ENCODE results near the gene FHOD3. TPM values are rescaled to one million over a fixed set of nuclear protein-coding genes. Genes with fewer than 3 reads are reported as not detected.

The FHOD3 gene
- total RNA-seq, 2 donors from 2014 or later, result 2.8 to 3.1 TPM

DNA sequence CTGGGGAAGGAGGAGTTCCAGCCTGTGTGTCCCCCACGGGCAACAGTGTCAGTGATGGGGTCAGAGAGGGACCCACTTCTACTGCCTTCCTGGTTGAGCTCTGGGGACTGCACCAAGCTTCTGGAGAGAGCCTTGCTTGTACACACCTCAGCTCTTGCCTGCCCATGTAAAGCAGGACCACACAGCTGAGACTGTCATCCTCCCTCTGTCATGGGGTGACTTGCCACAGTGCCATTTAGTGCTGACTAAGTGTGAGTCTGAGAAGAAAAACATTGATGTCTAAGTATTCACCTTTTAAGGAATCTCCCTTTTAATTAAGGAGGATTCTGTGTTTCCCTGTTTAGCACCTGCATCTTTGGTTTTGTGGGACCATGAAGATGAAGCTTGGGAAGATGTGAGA is 159.1 kb downstream of the FHOD3 start:
- TF ChIP-seq, protein P1, sequence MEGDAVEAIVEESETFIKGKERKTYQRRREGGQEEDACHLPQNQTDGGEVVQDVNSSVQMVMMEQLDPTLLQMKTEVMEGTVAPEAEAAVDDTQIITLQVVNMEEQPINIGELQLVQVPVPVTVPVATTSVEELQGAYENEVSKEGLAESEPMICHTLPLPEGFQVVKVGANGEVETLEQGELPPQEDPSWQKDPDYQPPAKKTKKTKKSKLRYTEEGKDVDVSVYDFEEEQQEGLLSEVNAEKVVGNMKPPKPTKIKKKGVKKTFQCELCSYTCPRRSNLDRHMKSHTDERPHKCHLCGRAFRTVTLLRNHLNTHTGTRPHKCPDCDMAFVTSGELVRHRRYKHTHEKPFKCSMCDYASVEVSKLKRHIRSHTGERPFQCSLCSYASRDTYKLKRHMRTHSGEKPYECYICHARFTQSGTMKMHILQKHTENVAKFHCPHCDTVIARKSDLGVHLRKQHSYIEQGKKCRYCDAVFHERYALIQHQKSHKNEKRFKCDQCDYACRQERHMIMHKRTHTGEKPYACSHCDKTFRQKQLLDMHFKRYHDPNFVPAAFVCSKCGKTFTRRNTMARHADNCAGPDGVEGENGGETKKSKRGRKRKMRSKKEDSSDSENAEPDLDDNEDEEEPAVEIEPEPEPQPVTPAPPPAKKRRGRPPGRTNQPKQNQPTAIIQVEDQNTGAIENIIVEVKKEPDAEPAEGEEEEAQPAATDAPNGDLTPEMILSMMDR (conservative IDR thresholded peaks at IDR 0.05), result no peak
- Histone ChIP-seq H3K27ac (ENCODE audit: low read depth, low read length) (no peak overlapping the region), H3K9ac (ENCODE audit: extremely low read depth, low read length, poor library complexity, severe bottlenecking) (no peak overlapping the region), H3K27me3 (ENCODE audit: control insufficient read depth, insufficient read depth, low read length, poor library complexity, severe bottlenecking) (no peaks in the 10 kb centered on the region), H3K4me1 (ENCODE audit: control insufficient read depth, insufficient read depth, low read length) (peaks cover 21% of the 10 kb centered on the region), H3K9me3 (ENCODE audit: control insufficient read depth, low read length) (no peaks in the 10 kb centered on the region), H3K4me3 (ENCODE audit: low read length) (no peak overlapping the region), H3K36me3 (ENCODE audit: control insufficient read depth, insufficient read depth, low read length) (no peaks in the 10 kb centered on the region)
- H3K27ac Mint-ChIP-seq, result no peak overlapping the region
- no peak for DNase-seq
- H3K27me3 Mint-ChIP-seq (ENCODE audit: insufficient read depth), result no peaks in the 10 kb centered on the region
- H3K4me1 Mint-ChIP-seq, result peaks cover 26% of the 10 kb centered on the region
- H3K4me3 Mint-ChIP-seq, result no peak overlapping the region
- H3K36me3 Mint-ChIP-seq (ENCODE audit: low read depth), result no peaks in the 10 kb centered on the region
- WGBS, 2 experiments (ENCODE audit: insufficient coverage in 1 of 2, insufficient read length in 1 of 2), result 81% methylated on average over 1 of the region's 1 CpG; no CpG with 5 or more reads in 1 of the 2 experiments
- no peaks in the 10 kb centered on the region for H3K9me3 Mint-ChIP-seq

DNA sequence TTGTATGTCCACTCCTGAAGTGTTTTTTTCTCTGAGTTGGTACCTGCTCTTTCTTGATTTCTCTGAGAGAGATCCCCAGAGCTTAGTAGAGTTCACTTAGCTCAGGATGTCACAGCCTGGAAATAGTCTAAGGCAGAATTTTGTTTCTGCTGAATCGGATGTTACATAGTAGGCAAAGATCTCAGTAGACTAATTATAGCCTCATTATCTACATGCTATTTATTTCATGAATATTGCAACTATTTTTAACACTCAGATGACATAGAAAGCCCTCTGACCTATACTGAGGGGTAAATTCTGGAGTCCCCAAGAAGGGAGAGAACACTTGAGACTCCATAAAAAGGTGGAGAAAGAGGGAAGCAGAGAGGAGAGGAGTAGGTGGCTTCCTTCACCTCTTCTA is 160.2 kb downstream of the FHOD3 start:
- H3K9ac ChIP-seq (ENCODE audit: extremely low read depth, low read length, poor library complexity, severe bottlenecking), result no peak overlapping the region
- Mint-ChIP-seq H3K4me1 (peaks cover 26% of the 10 kb centered on the region), H3K4me3 (no peak overlapping the region), H3K36me3 (ENCODE audit: low read depth) (no peaks in the 10 kb centered on the region), H3K27ac (no peak overlapping the region), H3K27me3 (ENCODE audit: insufficient read depth) (no peaks in the 10 kb centered on the region), H3K9me3 (no peaks in the 10 kb centered on the region)
- H3K9me3 ChIP-seq (ENCODE audit: control insufficient read depth, low read length), result no peaks in the 10 kb centered on the region
- peaks cover 21% of the 10 kb centered on the region for H3K4me1 ChIP-seq (ENCODE audit: control insufficient read depth, insufficient read depth, low read length)
- H3K27ac ChIP-seq (ENCODE audit: low read depth, low read length), result no peak overlapping the region
- WGBS, 2 experiments (ENCODE audit: insufficient coverage in 1 of 2, insufficient read length in 1 of 2), result 100% methylated on average over 1 of the region's 1 CpG; no CpG with 5 or more reads in 1 of the 2 experiments
- H3K36me3 ChIP-seq (ENCODE audit: control insufficient read depth, insufficient read depth, low read length), result no peaks in the 10 kb centered on the region
- no peaks in the 10 kb centered on the region for H3K27me3 ChIP-seq (ENCODE audit: control insufficient read depth, insufficient read depth, low read length, poor library complexity, severe bottlenecking)
- DNase-seq, result no peak
- no peak overlapping the region for H3K4me3 ChIP-seq (ENCODE audit: low read length)
- TF ChIP-seq, protein P1 (conservative IDR thresholded peaks at IDR 0.05), result no peak

DNA sequence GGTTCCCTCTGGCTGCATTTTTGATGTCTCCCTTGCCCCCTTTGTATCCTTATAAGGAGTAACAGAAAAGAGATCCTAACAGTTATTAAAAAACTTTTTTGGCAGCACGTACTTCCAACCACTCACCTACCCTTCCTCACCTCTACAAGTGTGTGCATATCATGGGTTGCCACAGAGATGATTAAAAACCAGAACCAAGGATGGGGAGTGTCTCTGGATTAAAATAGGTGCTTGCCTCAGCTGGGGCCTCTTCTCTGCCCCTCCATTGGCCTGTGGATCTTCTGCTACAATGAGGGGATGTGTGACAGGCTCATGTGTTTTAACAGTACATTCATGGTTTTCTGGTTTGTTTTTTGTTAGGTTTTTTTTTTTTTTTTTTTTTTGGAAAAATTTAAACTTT is 160.8 kb downstream of the FHOD3 start:
- TF ChIP-seq, protein P1 (conservative IDR thresholded peaks at IDR 0.05), result no peak
- Mint-ChIP-seq H3K27ac (no peak overlapping the region), H3K4me1 (peaks cover 26% of the 10 kb centered on the region), H3K4me3 (no peak overlapping the region), H3K36me3 (ENCODE audit: low read depth) (no peaks in the 10 kb centered on the region), H3K9me3 (no peaks in the 10 kb centered on the region), H3K27me3 (ENCODE audit: insufficient read depth) (no peaks in the 10 kb centered on the region)
- H3K9ac ChIP-seq (ENCODE audit: extremely low read depth, low read length, poor library complexity, severe bottlenecking), result no peak overlapping the region
- no peaks in the 10 kb centered on the region for H3K27me3 ChIP-seq (ENCODE audit: control insufficient read depth, insufficient read depth, low read length, poor library complexity, severe bottlenecking)
- WGBS, 2 experiments (ENCODE audit: insufficient coverage in 1 of 2, insufficient read length in 1 of 2), result 100% methylated on average over 1 of the region's 1 CpG; no CpG with 5 or more reads in 1 of the 2 experiments
- H3K4me3 ChIP-seq (ENCODE audit: low read length), result no peak overlapping the region
- H3K4me1 ChIP-seq (ENCODE audit: control insufficient read depth, insufficient read depth, low read length), result peaks cover 21% of the 10 kb centered on the region
- no peaks in the 10 kb centered on the region for H3K9me3 ChIP-seq (ENCODE audit: control insufficient read depth, low read length)
- DNase-seq, result no peak
- no peak overlapping the region for H3K27ac ChIP-seq (ENCODE audit: low read depth, low read length)
- no peaks in the 10 kb centered on the region for H3K36me3 ChIP-seq (ENCODE audit: control insufficient read depth, insufficient read depth, low read length)
